GM21515 (cell line): ENCODE data around the gene DNMT3B.
"Not testable (repeated sequence)": the region's sequence is repeated elsewhere in the genome, so short reads cannot be mapped to it uniquely, and the experiment has no call there.

Experiments used
- ATAC-seq: cut with Tn5 transposase; IDR thresholded peaks from one replicate; pipeline ENCODE4 v1.9.1; 2021; ENCODE audit not compliant: unreplicated experiment

DNMT3B gene

DNA sequence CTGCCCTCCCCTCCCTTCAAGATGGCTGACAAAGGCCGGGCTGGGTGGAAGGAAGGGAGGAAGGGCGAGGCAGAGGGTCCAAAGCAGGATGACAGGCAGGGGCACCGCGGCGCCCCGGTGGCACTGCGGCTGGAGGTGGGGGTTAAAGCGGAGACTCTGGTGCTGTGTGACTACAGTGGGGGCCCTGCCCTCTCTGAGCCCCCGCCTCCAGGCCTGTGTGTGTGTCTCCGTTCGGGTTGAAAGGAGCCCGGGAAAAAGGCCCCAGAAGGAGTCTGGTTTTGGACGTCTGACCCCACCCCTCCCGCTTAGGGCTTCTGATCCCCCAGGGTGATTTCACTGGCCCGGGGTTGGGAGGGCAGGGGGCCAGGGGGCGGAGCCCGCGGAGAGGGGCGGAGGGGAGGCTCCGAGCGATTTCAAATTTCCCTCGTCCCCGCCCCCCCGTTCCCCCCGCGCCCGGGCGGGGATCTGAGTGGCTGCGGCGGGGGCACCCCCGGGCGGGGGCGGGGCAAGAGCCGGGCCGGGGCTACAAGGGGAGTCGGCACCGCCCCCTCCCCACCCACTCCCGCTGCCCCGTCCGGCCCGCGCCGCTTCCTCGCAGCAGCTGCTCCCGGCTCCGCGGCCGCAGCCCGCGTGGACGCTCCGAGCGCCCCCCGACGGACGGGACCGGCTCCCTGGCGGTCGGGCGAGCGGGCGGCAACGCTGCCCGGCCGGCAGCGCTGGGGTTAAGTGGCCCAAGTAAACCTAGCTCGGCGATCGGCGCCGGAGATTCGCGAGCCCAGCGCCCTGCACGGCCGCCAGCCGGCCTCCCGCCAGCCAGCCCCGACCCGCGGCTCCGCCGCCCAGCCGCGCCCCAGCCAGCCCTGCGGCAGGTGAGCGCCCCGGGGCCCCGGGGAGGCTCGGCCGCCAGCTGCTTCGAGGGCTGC, at the start of gene DNMT3B:
Gene DNMT3B (plus strand): TSS at position 555 of the 923 bp plus-strand sequence. CDS start 17,939 bp downstream, outside the sequence.
- no peak for ATAC-seq

DNA sequence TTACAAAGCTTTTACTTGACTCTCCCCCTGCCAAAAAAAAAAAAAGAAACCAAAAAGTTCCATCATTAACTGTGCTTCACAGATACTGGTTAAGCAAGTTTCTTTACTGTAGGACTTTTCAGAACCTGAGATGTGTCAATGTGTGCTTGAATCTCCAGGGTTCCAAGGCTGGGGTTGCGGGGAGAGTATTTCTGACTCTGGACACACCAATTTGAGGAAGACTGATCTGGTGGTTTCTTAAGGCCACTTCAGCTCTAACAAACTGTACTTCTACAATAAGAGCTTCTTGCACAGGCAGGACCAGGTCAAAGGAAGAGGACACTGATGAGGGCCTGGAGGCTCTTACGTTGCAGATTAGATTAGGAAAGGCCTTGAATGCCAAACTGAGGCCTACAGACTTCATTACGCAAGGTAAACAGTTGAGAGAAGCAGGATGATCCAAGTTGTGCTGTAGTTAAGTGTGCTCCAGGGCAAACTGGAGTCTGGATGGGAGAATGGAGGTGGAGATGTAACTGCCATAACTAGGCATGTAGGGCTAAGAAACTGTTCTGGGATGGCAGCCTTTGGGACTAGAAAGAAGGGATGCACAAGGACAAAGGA, 43.3 kb upstream of the DNMT3B start:
- no peak for ATAC-seq

DNA sequence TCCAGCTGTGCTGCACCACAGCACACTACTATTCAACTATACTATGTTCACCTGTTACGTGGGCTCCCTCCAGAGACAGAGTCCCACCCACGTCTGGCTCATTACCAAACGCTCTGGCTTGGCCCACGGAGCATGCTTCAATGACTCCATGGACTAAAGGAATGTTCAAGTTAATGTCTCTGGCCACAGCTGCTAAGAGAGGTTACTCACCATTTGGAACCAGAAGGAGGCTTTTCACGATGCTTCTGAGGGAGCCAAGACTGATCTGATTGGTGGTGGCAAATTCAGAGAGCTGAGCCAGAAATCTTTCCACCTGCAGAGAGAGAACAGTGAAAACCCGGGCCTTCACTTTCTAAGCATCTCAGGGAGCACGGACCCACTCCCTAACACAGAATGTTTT, 34.5 kb upstream of the DNMT3B start:
- no peak for ATAC-seq

DNA sequence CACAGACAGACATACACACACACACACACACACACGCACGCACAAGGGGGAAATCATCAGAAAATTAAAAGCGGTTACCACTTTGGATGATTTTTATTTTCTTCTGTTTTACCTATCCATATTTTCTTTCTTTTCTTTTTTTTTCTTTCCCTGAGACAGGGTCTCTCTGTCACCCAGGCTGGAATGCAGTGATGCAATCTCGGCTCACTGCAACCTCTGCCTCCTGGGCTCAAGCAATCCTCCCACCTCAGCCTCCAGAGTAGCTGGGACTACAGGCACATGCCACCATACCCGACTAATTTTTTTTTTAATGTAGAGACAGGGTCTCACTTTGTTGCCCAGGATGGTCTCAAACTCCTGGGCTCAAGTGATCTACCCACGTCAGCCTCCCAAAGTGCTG, 33.8 kb upstream of the DNMT3B start:
- ATAC-seq: not testable (repeated sequence)

DNA sequence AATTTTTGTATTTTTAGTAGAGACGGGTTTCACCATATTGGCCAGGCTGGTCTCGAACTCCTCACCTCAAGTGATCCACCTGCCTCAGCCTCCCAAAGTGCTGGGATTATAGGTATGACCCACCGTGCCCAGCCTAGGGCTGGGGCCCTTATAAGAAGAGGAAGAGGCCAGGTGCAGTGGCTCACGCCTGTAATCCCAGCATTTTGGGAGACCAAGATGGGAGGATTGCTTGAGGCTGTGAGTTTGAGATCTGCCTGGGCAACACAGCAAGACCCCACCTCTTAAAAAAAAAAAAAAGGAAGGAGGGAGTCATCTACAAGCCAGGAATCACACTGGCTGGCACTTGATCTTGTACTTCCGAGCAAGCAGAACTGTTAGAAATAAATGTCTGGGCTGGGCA, 32.9 kb upstream of the DNMT3B start:
- ATAC-seq: not testable (repeated sequence)

DNA sequence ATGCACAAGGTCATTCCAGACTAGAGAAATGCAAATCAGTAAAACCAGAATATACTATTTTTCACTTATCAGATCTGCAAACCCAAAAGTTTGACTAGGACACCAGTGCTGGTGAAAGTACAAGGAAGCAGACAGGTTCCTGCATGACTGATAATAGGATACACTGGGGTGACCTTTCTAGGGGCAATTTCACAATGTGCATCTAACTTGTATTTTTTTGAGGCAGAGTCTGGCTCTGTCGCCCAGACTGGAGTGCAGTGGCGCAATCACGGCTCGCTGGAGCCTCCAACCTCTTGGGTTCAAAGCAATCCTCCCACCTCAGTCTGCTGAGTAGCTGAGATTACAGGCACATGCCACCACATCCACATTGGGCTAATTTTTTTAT, 30.3 kb upstream of the DNMT3B start:
- ATAC-seq: no peak

DNA sequence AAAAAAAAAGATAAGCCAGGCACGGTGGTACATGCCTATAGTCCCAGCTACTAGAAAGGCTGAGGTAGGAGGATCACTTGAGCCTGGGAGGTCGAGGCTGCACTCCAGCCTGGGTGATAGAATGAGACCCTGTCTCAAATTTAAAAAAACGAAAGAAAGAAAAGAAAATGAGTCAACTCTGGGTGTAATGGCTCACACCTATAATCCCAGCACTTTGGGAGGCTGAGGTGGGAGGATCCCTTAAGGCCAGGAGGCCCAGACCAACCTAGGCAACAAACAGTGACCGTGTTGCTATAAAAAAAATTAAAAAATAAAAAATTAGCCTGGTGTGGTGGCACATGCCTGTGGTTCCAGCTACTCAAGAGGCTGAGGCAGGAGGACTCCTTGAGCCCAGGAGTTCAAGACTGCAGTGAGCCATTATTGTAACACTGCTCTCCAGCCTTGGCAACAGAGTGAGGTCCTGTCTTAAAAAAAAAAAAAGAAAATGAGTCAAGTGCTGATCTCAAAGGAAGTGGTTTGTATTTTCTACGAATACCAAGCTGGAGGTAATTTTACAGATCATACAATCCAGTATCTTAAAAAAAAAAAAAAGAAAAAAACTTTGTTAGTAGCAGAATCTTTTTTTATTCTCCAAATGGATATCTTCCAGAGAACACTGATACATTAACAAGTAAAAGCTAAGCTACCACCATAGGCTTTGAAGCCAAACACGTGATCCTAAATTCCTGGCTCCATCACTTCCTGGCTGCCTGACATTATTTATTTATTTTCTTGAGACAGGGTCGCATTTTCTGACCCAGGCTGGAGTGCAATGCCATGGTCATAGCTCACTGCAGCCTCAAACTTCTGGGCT, 24.6 kb upstream of the DNMT3B start:
- no peak for ATAC-seq

DNA sequence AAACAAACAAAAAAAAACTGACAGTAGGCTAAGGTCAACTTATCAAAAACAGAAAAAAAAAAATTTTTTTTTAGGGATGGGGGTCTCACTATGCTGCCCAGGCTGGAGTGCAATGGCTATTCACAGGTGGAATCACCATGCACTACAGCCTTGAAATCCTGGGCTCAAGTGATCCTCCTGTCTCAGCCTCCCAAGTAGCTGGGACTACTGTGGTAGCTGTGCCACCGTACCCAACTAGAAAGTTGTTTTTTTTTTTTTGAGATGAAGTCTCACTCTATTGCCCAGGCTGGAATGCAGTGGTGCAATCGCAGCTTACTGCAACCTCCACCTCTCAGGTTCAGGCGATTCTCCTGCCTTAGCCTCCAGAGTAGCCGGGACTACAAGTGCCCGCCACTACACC, 21.0 kb upstream of the DNMT3B start:
- no peak for ATAC-seq

DNA sequence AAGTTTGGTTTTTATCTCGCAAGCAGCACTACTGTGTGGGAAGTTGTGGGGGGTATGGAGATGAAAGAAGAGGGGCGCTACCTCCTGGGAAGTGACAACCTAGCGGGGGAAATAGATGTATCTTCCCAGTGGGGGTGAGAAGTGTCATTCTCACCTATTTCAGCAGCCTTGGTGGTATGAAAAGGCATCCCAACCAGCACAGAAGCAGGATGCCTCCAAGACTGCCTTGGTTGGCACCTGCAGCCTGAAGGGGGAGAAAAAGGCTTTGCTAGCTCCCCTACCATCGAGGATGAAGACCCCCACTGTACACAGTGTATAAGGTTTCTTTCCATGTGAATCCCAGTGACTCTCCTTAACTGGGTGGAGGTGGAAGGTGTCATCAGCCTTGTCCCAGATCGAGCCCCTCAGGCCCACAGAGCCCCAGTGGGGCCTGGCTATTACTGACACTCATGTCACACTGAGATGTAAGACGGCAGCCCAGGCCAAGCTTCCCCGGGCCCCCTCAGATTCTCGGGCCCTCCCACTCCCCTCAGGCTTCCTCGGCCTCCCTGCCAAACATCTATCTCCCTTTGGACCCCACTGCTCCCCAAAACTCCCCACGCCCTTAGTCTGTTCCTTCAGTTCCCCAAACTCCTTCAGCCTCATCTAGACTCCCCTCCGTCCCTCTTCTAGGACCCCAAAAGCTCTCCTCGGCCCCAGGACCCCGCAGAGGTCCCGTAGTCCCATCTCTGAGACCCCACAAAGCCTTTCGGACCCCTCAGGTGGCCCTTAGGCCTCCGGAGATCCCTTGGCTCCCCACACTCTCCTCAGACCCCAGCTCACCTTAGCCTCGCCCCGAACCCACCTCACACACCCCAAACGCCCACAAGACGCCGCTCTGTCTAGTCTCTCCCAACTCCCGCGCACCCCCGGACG, 19.6 kb upstream of the DNMT3B start:
- no peak for ATAC-seq

DNA sequence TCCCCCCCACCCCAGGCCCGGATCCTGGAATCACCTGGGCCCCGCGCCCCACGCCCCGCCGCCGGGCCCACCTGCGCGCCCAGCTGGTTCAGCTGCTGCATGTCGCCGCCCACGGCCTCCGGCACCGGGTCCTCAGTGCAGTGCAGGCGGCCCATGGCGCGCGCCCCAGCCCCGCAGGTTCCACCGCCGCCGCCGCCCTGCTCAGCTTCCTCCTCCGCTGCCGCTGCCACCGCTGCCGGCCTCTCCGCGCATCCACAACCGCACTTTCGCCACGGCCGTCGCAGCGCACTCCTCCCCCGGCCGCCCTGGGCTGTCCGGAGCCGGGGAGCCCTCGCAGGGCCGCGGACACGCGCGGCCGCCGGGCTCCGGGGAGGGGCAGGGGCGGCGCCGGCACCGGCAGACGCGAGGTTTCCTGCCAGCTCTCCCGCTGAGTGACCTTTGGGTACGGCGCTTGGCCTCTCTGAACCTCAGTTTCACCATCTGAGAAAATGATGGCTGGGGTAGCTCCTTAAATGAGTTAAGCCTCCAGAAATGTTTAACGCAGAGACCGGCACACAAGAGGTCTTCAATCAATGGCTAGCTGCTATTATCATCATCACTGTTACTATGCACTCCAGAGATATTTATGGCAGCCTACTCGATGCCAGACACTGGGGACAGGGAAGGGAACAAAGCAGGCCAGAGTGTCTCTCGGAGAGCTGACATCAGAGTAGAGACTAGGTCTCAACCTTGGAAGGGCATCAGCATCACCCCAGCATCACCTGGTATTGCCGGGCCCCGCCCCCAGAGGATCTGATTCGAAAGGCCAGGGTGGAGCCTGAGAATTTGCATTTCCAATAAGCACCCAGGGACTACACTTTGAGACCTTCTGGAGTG, 18.7 kb upstream of the DNMT3B start, which contains the start of gene COMMD7:
Gene COMMD7 (minus strand): TSS at position 231 of the 876 bp plus-strand sequence. CDS start 76 bp downstream, at position 155.
- ATAC-seq: no peak

DNA sequence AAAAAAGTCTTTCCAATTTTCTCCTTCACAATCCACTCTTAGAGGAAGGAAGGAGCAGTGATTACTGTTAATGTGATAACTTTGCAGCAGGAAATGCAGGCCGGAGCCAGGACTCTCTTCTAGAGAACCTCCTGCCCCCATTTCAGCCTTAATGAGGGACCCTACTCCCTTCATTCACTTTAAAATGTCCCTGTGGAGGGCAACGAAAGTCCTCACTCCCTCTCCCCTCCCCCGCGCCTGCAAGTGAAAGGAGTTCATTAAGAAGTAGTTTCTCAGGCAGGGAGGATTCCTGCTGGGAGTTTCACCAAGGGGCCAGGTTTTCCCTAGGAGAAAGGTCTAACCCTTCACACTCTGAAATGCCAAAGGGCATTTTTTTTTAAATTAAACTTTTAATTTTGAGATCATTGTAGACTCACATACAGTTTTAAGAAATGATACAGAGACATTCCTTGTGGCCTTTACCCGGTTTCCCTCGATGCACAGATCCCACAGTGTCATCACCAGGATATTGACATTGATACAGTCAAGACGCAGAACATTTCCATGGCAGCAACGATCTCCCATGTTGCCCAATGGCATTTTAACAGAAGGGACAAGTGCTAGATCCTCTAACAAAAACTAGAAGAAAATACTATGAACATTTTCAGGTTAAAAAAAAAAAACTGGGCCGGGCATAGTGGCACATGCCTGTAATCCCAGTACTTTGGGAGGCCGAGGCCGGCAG, 12.1 kb upstream of the DNMT3B start:
- no peak for ATAC-seq

DNA sequence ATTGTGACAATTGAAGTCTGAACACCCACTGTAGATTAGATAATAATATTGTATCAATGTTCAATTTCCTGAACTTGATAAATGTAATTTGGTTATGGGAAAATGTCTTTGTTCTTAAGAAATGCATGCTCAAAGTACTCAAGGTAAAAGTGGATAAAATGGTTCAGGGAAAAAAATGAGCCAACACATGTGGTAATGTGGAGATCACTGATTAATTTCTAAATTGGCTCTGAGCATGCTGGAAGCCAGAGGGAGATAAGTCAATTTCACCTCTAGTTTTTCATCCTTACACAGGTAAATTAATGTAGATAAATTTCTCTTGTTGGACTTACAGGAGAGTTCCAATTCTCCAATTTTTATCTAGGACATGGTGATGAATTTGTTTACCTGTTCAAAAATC, 10.9 kb upstream of the DNMT3B start:
- no peak for ATAC-seq

DNA sequence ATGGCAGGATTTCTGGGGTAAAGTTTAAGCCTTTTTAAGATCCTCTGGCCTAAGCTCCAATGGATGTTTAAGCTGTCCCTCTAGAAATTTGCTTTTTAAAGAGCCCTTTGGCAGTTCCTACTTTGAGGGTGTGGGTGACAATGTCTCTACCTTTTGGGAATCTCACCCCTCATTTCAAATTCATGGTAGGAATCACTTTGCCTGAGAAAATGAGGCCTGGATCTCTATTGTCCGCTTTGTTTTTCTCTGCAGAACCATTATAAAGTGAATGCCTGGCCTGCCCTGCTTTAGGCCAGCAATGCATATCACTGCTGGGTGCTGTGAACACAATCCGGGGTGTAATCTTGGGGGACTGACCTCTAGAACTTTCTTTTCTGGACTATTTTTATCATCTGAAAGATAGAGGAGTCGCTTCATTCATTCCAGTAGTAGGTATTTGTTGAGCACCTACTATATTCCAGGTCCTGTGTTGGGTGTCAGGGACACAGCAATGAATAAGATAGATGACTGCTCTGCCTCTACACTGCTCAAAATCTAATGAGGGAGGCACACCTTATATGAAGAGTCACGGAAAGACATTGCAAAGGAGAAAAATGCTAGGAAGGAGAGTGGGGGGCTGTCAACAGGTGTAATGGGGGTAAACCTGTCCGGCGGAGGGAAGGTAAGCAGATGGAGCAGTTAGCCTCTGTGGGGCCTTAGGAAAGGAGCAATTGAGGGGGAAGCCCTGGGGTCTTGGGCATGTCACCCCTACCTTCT, 10.3 kb upstream of the DNMT3B start:
- no peak for ATAC-seq

DNA sequence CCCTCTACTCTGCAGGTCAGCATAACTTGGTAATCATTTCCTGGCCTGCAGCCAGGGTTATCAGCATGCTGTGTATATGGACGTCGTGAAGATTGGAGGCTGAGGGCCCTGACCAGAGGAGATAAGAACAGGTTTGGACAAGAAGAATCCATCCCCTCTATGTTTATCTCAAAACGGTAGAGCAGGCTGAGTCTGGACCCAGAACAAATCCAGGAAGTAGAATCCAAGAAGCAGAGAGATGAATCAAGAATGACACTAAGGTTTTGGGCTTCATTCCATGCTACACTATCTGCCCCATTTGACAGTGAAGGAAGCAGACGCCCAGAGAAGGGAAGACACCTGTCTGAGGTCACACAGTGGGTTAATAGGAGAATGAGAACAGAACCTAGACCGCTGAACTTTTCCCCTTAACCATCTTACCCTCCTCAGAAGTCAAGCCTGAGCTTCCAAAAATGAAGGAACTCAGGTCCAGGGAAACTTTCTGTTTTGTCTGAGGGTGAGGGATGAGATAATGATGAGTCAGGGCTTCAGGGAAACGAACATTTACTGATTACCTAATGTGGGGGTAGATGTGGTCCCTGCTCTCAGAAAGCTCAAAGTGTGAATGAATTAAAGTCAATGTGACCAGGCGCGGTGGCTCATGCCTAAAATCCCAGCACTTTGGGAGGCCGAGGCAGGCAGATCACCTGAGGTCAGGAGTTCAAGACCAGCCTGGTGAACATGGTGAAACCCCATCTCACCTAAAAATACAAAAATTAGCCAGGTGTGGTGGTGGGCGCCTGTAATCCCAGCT, 9.5 kb upstream of the DNMT3B start:
- ATAC-seq: no peak

DNA sequence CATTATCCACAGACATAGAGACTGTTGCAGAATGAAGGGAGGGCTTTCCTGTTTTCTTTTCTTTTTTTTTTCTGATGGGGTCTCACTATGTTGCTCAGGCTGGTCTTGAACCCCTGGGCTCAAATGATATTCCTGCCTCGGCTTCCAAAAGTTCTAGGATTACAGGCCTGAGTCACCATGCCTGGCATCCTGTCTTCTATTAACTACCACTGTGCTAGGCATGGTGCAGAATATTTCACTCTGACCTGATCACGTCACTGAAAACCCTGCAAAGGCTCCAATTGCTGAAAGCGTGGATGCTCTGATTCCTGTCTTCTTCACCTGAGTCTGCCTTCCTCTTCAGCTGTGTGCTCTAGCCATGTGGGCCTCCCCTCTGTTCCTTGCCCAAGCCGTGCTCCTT, 8.5 kb upstream of the DNMT3B start:
- no peak for ATAC-seq

DNA sequence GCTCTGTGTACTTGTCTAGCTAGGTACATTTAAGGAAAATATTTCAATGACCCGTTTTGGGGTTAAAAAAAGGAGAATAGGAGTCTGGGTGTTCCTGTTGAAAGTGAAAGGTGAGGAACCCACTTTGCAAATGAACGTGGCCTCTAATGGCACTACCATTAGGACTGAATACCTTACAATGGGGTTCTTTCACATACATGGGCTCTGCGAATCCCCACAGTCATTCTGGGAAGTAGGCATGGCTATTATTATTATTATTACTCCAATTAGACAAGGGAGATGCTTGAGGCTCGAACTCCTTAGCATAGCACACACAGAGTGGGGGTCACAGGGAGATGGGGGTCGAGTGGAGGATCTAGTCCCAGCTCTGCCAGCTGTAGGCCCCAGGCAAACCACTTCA, 6.0 kb upstream of the DNMT3B start:
- ATAC-seq: no peak

DNA sequence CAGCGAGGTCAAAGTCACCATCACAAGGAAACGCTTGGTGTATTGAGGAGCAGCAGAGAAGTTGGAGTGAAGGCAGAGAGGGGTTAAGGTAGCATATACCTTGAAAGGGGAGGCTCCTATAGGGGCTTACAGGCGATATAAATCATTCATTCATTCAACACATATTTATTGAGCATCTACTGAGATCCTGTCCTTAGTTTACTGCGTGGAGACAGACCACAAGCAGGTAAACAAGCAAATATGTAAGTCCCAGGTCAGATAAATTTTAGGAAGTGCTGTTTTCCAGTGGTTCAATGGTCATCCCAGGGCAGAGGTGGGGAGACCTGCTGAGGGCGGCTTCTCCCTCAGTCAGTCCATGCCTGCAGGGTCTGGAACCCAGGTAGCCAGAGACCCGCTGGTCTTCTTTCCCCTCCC, 761 bp upstream of the DNMT3B start:
- no peak for ATAC-seq
